ENCODE measurements around the gene PNPLA2. TPM values are rescaled to one million over a fixed set of nuclear protein-coding genes. Genes with fewer than 3 reads are reported as not detected.

The PNPLA2 gene
- polyA plus RNA-seq, 1 experiment: 17.3 TPM

DNA sequence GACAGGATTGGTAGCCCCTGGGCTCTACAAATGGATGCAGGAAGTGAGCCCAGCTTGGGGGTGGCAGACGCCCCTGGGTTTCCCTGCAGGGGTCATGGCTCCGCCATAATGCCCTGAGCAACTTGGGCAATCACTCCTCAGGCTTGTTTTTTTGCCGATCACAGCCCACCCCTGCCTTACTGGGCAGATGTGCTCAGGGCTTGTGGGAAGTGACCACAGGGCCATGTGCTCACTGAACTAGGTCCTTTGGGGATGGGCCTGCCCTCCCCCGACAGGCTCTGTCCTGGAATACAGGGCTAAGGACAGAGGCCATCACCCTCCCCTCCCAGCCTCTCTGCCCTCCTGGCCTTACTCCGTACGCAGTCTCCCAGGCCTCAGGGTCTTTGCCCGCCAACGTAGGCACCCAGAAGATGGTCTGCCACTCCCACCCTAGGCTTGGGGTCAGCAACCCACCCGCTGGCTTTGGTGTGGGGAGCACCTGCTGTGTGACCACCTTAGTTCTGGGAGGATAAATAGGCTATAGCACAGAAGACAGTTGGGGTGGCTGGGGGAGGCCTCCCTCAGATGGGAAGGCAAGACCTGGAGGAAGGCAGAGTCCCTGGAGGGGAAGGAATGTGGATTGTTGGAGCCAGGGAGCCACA is 5.1 kb upstream of the PNPLA2 start:
- no peak for DNase-seq (ENCODE audit: low read depth, low spot score)
- ChIA-PET CTCF (interaction anchor here (0.6 kb wide), 1 partner anchor 26 kb away, joined by 3 read pairs; no protein-coding TSS in a partner anchor), POLR2A (no interaction called here)
- H3K9me3 ChIP-seq (ENCODE audit: control insufficient read depth, insufficient read depth, low read length): no peaks in the 10 kb centered on the region; the same call in 1 of the 2 replicates
- H3K27me3 ChIP-seq (ENCODE audit: control insufficient read depth, insufficient read depth, low read length): no peaks in the 10 kb centered on the region
- no peak overlapping the region for H3K4me3 ChIP-seq (ENCODE audit: low read depth, low read length)
- H3K27ac ChIP-seq (ENCODE audit: low read depth, low read length): peak overlapping the region; percentile 31
- TF ChIP-seq, protein P1, sequence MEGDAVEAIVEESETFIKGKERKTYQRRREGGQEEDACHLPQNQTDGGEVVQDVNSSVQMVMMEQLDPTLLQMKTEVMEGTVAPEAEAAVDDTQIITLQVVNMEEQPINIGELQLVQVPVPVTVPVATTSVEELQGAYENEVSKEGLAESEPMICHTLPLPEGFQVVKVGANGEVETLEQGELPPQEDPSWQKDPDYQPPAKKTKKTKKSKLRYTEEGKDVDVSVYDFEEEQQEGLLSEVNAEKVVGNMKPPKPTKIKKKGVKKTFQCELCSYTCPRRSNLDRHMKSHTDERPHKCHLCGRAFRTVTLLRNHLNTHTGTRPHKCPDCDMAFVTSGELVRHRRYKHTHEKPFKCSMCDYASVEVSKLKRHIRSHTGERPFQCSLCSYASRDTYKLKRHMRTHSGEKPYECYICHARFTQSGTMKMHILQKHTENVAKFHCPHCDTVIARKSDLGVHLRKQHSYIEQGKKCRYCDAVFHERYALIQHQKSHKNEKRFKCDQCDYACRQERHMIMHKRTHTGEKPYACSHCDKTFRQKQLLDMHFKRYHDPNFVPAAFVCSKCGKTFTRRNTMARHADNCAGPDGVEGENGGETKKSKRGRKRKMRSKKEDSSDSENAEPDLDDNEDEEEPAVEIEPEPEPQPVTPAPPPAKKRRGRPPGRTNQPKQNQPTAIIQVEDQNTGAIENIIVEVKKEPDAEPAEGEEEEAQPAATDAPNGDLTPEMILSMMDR (IDR thresholded peaks at IDR 0.05; ENCODE audit: low read depth, low read length): no peak

DNA sequence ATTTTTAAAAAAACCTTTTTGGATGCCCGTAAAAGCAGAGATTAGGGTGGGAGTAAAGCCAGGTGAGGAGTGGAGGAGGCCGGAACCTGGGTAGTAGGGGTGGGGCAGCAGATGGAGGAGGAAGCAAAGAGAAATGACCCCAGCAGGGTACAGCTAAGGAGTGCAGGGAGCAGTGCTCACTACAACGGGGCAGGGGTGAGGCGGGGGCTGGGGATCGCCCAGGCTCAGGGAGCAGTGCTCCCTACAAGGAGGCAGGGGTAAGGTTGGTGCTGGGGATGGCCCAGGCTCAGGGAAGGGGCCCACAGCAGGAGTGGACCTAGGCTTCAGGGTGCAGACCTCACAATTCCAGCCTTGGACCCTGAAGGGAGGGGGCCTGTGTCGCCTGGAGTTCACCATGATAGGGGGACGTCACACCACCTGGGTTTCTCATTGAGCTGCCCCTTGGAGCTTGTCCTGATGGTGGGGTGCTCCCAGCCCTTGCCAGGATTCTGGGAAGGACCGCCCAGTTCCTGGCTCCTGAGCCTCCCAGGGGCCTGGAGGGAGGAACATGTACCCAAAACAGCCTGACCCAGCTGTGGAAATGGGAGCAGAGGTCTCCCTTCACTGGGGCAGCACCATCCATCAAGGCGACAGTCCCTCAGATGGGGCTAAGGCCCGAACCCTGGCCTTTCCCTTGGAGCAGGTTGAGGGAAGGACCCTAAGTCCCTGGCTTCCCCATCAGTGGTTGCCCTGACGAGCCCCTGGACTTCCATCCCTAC is 2.9 kb upstream of the PNPLA2 start:
- H3K27ac ChIP-seq (ENCODE audit: low read depth, low read length): no peak overlapping the region
- no peak overlapping the region for H3K4me3 ChIP-seq (ENCODE audit: low read depth, low read length)
- DNase-seq (ENCODE audit: low read depth, low spot score): no peak
- ChIA-PET POLR2A (no interaction called here), CTCF (no interaction called here)
- no peaks in the 10 kb centered on the region; the same call in 1 of the 2 replicates for H3K9me3 ChIP-seq (ENCODE audit: control insufficient read depth, insufficient read depth, low read length)
- TF ChIP-seq, protein P1 (IDR thresholded peaks at IDR 0.05; ENCODE audit: low read depth, low read length): no peak
- H3K27me3 ChIP-seq (ENCODE audit: control insufficient read depth, insufficient read depth, low read length): no peaks in the 10 kb centered on the region

DNA sequence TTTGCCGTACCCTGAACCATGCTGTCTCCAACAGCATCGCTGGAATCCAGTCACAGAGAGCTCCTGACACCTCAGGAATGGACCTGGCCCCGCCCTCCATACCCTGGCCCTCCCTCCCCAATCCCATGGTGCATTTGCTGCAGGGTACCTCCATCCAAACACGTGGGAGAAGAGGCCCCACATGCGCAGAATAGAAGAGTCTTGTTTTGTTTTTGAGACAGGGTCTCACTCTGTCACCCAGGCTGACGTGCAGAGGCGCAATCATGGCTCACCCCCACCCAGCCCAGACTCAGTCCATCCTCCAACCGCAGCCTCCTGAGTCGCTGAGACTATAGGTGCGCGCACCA is 2.3 kb upstream of the PNPLA2 start:
- ChIA-PET CTCF (no interaction called here), POLR2A (no interaction called here)
- Histone ChIP-seq H3K4me3 (ENCODE audit: low read depth, low read length) (no peak overlapping the region), H3K27me3 (ENCODE audit: control insufficient read depth, insufficient read depth, low read length) (no peaks in the 10 kb centered on the region), H3K27ac (ENCODE audit: low read depth, low read length) (no peak overlapping the region), H3K9me3 (ENCODE audit: control insufficient read depth, insufficient read depth, low read length) (no peaks in the 10 kb centered on the region; the same call in 1 of the 2 replicates)
- TF ChIP-seq, protein P1 (IDR thresholded peaks at IDR 0.05; ENCODE audit: low read depth, low read length): no peak
- no peak for DNase-seq (ENCODE audit: low read depth, low spot score)

DNA sequence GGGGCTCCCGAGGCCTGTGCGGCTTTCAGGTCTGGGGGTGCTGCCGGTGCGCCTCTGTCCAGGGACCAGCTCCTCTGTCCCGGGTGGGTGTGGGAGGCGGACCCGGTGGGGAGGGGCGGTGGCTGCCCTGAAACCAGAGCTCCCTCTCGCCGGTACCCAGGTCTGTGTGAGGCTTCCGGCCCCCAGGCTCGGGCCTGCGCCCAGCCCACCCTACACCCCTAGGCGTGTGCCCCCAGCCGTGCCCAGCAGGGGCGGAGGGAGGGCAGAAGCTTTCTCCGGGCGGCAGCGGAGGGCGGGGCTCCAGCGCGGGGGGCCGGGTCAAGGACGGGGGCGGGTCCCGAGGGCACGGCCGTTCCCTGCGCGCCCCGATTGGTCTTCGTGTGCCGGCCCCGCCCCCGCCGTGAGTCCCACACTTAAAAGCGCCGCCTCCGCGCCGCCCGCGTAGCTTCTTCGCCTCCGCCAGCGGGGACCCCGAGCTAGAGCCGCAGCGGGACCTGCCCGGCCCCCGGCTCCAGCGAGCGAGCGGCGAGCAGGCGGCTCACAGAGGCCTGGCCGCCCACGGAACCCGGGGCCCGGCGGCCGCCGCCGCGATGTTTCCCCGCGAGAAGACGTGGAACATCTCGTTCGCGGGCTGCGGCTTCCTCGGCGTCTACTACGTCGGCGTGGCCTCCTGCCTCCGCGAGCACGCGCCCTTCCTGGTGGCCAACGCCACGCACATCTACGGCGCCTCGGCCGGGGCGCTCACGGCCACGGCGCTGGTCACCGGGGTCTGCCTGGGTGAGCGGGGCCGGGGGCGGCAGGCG is 616 bp downstream of the PNPLA2 start:
- CTCF ChIA-PET: interaction anchor here (0.7 to 1.2 kb wide), 2 partner anchors 20 to 59 kb away, joined by 3 to 6 read pairs; no protein-coding TSS in a partner anchor

More for the DNA sequence above, 616 bp downstream of the PNPLA2 start:
- H3K4me3 ChIP-seq (ENCODE audit: low read depth, low read length): peak overlapping the region; percentile 78
- H3K27me3 ChIP-seq (ENCODE audit: control insufficient read depth, insufficient read depth, low read length): no peaks in the 10 kb centered on the region
- peak overlapping the region; percentile 11 for H3K27ac ChIP-seq (ENCODE audit: low read depth, low read length)
- POLR2A ChIA-PET: interaction anchor here (0.6 to 3.3 kb wide), 14 partner anchors 8 to 747 kb away, joined by 3 to 31 read pairs (median 7); partner anchors contain the start of genes CD151, RPLP2 and TSPAN4
- TF ChIP-seq, protein P1 (IDR thresholded peaks at IDR 0.05; ENCODE audit: low read depth, low read length): peak; percentile 10; the same call in 1 of the 2 replicates
- DNase-seq (ENCODE audit: low read depth, low spot score): peak; percentile 48
- H3K9me3 ChIP-seq (ENCODE audit: control insufficient read depth, insufficient read depth, low read length): no peaks in the 10 kb centered on the region; the same call in 1 of the 2 replicates
